ENCODE measurements around the gene SMARCB1. TPM values are rescaled to one million over a fixed set of nuclear protein-coding genes. Genes with fewer than 3 reads are reported as not detected.

Gene SMARCB1
- polyA plus RNA-seq, 1 donor (not counting 4 experiments of a cell fraction or from before 2014, with no cell fraction given): 95.2 TPM

DNA sequence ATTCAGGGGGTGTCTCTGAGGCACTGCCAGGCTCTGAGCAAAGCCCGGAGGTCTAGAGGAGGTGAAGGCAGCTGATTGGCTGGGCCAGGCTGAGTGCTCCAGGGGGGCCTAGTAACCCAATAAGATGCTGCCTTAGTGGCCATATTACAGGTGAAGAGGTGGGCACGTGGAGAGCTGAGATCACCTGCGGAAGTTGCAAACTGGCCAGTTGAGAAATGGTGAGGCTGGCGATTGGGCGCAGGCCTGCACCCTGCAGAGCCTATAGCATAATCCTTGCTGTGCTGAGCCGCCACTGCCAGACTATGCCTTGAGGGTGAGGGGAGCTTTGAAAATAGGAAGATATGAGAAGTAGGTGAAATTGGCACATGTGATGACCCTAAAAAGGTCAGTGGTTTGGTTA lies 30.4 kb downstream of the SMARCB1 start:
- Histone ChIP-seq H3K9me1 (ENCODE audit: control insufficient read depth, extremely low read depth, insufficient read depth, low read length) (no peaks in the 10 kb centered on the region), H3K27me3 (ENCODE audit: control insufficient read depth, extremely low read depth, insufficient read depth, low read length) (no peaks in the 10 kb centered on the region), H3K4me2 (ENCODE audit: control insufficient read depth, extremely low read depth, insufficient read depth, low read depth, low read length) (no peak overlapping the region), H3K36me3 (ENCODE audit: control insufficient read depth in 2 of 2, extremely low read depth in 1 of 2, insufficient read depth in 2 of 2, low read length in 2 of 2) (peaks cover 11 to 12% of the 10 kb centered on the region in 2 experiments), H3K27ac (ENCODE audit: control insufficient read depth, insufficient read depth, low read length) (no peak overlapping the region), H3K79me2 (ENCODE audit: control insufficient read depth, insufficient read depth, low read length) (no peaks in the 10 kb centered on the region), H3K9ac (ENCODE audit: control insufficient read depth, extremely low read depth, insufficient read depth, low read length) (no peak overlapping the region), H3K4me1 (ENCODE audit: control insufficient read depth, extremely low read depth, insufficient read depth, low read length) (peaks cover 4% of the 10 kb centered on the region), H3K4me3 (ENCODE audit: control insufficient read depth in 2 of 3, extremely low read depth in 1 of 3, insufficient read depth in 2 of 3, low read depth in 1 of 3, low read length in 3 of 3) (no peak overlapping the region), H4K20me1 (ENCODE audit: control insufficient read depth, extremely low read depth, insufficient read depth, low read length) (no peaks in the 10 kb centered on the region), H3K9me3 (ENCODE audit: control insufficient read depth, low read depth, low read length) (no peaks in the 10 kb centered on the region), H2AFZ (ENCODE audit: control insufficient read depth, low read length) (no peak overlapping the region)
- dilution Hi-C loops (cut with MboI; ENCODE audit: extremely low pct_ligation_motif_present, low sequenced_read_pairs): no loop called here
- TF ChIP-seq EZH2 (IDR thresholded peaks at IDR 0.05; ENCODE audit: low read length): no peak
- TF ChIP-seq, protein P1, sequence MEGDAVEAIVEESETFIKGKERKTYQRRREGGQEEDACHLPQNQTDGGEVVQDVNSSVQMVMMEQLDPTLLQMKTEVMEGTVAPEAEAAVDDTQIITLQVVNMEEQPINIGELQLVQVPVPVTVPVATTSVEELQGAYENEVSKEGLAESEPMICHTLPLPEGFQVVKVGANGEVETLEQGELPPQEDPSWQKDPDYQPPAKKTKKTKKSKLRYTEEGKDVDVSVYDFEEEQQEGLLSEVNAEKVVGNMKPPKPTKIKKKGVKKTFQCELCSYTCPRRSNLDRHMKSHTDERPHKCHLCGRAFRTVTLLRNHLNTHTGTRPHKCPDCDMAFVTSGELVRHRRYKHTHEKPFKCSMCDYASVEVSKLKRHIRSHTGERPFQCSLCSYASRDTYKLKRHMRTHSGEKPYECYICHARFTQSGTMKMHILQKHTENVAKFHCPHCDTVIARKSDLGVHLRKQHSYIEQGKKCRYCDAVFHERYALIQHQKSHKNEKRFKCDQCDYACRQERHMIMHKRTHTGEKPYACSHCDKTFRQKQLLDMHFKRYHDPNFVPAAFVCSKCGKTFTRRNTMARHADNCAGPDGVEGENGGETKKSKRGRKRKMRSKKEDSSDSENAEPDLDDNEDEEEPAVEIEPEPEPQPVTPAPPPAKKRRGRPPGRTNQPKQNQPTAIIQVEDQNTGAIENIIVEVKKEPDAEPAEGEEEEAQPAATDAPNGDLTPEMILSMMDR (optimal IDR thresholded peaks at IDR 0.05 in 1 of 3, IDR thresholded peaks at IDR 0.05 in 1 of 3, conservative IDR thresholded peaks at IDR 0.05 in 1 of 3; ENCODE audit: extremely low read depth in 1 of 3, insufficient read depth in 2 of 3, low read length in 3 of 3): no peak
- FAIRE-seq (no peak), DNase-seq (ENCODE audit: low read depth, low spot score) (no peak)

DNA sequence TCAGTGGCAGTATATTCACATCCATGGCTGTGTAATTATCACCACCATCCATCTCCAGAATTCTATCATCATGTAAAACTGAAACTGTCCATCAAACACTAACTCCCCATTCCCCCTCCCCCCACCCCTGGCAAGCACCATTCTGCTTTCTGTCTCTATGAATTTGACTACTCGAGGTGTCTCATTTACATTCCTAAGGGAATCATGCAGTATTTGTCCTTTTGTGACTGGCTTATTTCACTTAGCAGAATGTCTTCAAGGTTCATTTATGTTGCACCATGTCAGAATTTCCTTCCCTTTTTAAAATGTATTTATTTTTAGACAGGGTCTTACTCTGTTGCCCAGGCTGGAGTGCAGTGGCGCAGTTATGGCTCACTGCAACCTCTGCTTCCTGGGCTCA lies 31.8 kb downstream of the SMARCB1 start:
- no peaks in the 10 kb centered on the region for H3K9me3 ChIP-seq (ENCODE audit: control insufficient read depth, low read depth, low read length)
- DNase-seq (ENCODE audit: low read depth, low spot score): no peak
- H3K9me1 ChIP-seq (ENCODE audit: control insufficient read depth, extremely low read depth, insufficient read depth, low read length): no peaks in the 10 kb centered on the region
- H3K4me2 ChIP-seq (ENCODE audit: control insufficient read depth, extremely low read depth, insufficient read depth, low read depth, low read length): no peak overlapping the region
- H3K36me3 ChIP-seq (ENCODE audit: control insufficient read depth in 2 of 2, extremely low read depth in 1 of 2, insufficient read depth in 2 of 2, low read length in 2 of 2): peaks cover 14 to 15% of the 10 kb centered on the region in 2 experiments
- no peaks in the 10 kb centered on the region for H3K27me3 ChIP-seq (ENCODE audit: control insufficient read depth, extremely low read depth, insufficient read depth, low read length)
- FAIRE-seq: no peak
- no peak overlapping the region for H2AFZ ChIP-seq (ENCODE audit: control insufficient read depth, low read length)
- H3K4me1 ChIP-seq (ENCODE audit: control insufficient read depth, extremely low read depth, insufficient read depth, low read length): peaks cover 4% of the 10 kb centered on the region
- H3K4me3 ChIP-seq (ENCODE audit: control insufficient read depth in 2 of 3, extremely low read depth in 1 of 3, insufficient read depth in 2 of 3, low read depth in 1 of 3, low read length in 3 of 3): no peak overlapping the region
- dilution Hi-C loops (cut with MboI; ENCODE audit: extremely low pct_ligation_motif_present, low sequenced_read_pairs): no loop called here
- no peak overlapping the region for H3K9ac ChIP-seq (ENCODE audit: control insufficient read depth, extremely low read depth, insufficient read depth, low read length)
- no peaks in the 10 kb centered on the region for H3K79me2 ChIP-seq (ENCODE audit: control insufficient read depth, insufficient read depth, low read length)
- H3K27ac ChIP-seq (ENCODE audit: control insufficient read depth, insufficient read depth, low read length): no peak overlapping the region
- TF ChIP-seq, protein P1 (optimal IDR thresholded peaks at IDR 0.05 in 1 of 3, IDR thresholded peaks at IDR 0.05 in 1 of 3, conservative IDR thresholded peaks at IDR 0.05 in 1 of 3; ENCODE audit: extremely low read depth in 1 of 3, insufficient read depth in 2 of 3, low read length in 3 of 3): no peak
- no peak for TF ChIP-seq EZH2 (IDR thresholded peaks at IDR 0.05; ENCODE audit: low read length)
- no peaks in the 10 kb centered on the region for H4K20me1 ChIP-seq (ENCODE audit: control insufficient read depth, extremely low read depth, insufficient read depth, low read length)

Measured in keratinocyte (primary cell).